ENCODE data around the gene PRG2.
"Not testable (repeated sequence)": the region's sequence is repeated elsewhere in the genome, so short reads cannot be mapped to it uniquely, and the experiment has no call there.

PRG2 gene

DNA sequence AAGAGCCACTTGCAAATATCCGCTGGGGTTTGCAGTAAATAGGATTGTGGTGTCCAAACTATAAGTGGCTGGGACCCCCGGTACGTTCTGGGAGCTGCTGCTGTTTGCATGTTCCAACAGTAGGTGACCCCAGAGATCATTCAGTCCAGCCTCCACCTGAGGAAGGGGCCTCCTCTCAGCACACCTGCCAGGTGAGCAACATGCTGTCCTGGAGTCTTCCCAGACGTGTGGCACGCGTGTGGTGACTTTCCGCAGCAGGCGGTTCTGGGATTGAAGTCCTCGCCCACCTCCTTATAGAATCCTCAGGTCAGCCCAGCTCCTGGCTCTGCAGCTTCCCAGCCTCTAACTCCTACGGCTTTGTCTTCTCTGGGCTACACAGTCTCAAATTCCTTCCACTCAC lies 45.6 kb downstream of the PRG2 start:
- no peak for DNase-seq

DNA sequence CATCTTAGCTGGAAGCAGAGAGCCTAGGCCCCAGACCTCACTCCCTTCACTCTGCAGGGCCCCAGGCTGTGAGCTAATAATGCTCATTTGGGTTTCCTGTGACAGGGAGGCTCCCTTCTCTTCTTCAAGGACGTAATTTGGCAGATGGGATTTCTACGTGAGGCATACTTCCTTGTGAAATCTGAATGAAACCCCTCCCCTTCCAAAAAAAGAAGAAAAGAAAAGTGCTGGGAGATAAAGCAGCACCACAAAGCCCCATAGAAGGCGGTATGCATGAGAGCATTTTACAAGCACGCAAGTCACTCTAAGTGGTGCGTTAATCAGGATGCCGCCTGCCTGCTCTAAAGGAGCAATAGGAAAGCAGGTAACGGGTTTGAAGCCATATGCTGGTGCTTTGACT lies 46.6 kb downstream of the PRG2 start:
- no peak for DNase-seq

DNA sequence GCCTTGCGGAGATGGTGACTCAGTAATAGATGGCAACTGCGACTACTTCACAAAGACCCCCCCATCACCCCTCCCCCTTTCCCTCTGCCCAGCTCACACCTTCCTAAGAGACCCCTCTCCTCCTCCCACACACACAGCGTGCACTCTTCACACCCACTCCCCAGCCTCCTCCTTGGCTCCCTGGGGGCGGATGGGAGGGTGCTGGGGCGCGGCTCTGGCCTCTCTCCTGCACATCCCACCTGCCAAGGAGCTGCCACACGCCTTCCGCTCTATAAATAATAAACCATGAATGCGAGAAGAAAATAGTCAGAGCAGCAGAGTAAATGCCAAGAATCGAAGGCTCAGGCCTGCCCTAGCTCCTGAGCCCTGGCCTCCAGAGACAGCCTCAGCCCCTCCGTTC lies 47.7 kb downstream of the PRG2 start:
- no peak for DNase-seq

DNA sequence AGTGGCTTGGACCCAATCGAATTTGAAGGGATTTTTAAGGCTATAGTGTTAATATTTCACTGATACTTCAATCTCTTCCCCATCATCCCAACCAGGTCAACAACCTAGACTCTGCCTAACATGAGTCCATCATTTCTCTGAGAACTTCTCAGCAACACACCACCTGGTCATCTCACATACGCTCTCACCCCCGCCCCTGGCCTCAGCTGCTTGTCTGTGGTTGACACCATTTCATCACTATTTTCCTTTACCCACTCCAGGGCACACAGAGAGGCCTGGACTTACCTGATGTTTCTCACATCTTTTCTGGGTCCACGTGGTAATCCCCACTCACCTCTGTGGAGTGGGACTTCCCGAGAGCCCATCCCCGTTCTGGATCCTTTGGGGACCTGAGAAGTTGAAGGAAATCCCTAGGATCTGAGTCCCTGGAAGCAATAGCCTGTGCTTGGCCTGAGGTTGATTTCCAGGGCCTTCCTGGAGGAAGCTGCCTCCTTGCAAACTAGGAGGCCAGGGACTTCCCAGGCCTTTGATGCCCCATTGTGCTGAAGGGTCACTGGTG lies 49.1 kb downstream of the PRG2 start:
- no peak for DNase-seq

DNA sequence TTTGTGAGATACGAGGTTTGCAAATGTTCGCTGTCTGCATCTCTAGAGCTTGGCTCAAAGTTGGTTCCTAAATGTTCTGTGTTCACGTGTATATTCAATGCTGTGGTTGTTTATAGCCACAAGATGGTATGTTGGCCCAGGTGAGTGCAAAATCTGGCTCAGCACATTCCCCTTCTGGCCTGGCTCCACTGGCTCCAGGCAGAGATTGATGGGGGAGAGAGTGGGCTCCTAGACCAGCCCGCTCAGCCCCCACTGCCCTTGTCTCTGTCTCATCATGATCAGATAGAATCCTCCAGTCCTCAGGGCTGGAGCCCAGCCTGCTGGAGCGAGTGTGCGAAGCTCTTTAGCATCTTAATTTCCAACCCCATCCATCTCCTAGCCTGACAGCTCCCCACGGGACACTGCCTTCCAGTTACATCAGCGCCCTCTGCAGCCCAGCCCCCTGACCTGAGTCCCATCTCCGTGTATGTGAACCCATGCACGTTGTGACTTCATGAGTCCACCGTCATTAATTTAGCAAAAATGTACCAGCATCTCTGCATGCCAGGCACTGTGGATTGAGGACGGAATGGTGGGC lies 50.3 kb downstream of the PRG2 start:
- no peak for DNase-seq

DNA sequence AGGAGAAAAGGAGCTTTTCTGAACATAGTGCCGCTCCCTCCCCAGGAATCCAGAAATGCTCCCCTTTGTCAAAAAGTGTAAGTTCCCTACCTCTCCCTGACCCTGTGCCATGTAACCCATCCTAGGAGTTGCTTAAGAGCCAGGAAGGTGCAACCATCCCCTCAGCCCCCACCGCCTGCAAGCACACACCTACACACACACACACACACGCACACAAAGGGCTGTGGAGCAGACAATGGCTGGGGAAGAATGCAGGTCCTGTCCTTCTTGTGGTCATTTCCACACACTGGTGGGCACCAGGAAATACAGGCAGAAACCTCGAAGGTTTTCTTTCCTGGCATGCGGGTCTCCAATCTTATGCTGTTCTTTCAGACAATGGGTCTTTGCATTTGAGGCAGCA lies 51.1 kb downstream of the PRG2 start:
- DNase-seq, result no peak

DNA sequence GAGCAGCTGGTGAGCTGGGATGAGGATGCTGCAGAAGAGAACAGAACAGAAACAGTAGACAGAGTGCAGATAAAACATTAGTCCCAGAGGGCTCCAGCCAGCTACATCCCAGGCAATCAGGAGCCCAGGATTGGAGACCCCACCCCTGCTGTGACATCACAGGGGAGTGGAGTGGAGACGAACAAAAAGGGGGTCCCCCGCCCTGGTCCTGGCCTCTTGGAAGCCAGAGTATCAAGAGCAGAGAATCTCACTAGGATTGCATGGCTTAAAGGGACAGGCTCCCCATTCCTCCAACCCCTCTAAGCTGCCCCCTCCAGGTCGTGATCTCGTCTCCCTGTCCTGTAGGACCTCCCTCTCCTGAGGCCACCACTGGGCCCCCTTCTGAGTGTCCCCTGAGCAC lies 52.3 kb downstream of the PRG2 start, which contains the start of gene P2RX3:
TSS of gene P2RX3 (plus strand) at position 211 of the 400 bp plus-strand sequence. CDS start 199 bp downstream, outside the sequence.
- DNase-seq, result no peak

DNA sequence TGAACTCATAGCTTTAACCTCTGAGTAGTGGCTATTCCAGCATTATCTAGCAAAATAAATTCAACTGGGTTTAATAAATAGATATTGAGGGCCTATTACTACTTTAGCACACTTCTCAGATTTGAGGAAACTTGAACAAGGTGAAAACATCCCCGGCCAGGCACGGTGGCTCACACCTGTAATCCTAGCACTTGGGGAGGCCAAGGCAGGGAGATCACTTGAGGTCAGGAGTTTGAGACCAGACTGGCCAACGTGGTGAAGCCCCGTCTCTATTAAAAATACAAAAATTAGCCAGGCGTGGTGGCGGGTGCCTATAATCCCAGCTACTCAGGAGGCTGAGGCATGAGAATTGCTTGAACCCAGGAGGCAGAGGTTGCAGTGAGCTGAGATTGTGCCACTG lies 53.6 kb downstream of the PRG2 start:
- DNase-seq, result not testable (repeated sequence)
